Esophagus mucosa (tissue), 1 donor: ENCODE measurements around the gene PAN3. TPM values are rescaled to one million over a fixed set of nuclear protein-coding genes. Genes with fewer than 3 reads are reported as not detected.

Source experiments
- ATAC-seq: fragments of 200-7000 bp; cut with Tn5 transposase; one replicate; pipeline ENCODE4 v1.9.1; 2020
- total RNA-seq: library from RNA; stranded (reverse); gene quantifications from one replicate; pipeline ENCODE4 v1.2.4, GENCODE V29; 2023
- donor health status: DM: yes; HTN: yes; CAD: no.

The PAN3 gene
- total RNA-seq, 1 donor from 2014 or later: 18.5 TPM

DNA sequence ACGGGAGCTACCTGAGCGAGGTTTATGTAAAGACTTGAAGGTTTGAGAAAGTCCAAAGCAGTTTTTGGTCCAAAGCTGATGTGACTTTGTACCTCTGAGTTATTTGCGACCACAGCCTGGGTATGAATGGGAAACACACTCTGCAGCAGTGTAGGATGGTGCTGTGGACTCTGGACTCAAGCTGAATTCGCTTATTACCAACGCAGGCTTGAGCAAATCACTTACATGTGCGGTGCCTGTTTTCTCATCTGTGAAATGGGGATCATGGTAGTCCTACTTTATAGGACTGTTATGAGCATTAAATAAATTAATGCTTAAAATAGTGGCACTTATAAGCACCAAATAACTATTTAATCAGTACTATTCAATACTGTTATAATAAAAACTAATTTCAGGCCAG, 176.5 kb downstream of the PAN3 start:
- ATAC-seq: no peak

DNA sequence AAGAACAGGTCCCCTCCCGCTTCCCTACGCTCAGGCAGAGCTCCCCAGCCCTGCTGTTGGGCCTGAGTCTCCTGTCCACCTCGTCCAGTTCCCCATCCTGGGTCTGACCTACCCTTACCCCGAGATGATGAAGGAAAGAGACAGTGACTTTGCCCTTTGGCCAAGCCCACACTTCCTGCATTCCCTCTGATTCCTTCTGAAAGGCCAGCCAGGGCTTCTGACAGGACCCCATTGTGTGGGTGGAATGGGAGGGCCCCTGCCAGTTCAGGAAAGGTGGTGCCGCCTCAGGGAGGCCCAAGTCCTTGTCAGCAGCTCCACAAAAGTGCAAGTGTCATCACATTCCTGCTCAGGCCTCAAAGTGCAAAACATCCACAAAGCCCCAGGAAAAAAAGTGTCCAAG, 177.8 kb downstream of the PAN3 start:
- no peak for ATAC-seq

DNA sequence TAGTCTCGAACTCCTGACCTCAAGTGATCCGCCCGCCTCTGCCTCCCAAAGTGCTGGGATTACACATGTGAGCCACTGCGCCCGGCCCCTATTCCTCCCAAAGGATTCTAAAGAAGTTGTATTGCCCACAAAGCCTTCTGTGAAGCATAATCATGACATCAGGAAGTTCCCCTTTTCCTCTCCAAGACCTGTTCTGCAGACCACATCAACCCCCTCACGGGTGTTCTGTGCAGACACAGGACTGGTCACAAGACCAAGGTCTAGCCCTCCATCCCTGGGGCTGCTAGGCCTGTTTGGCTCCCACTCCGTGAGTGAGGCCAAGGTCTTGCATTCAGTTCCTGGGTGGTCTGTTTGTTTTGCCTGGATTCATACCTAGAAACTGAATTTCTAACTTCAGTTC, 178.5 kb downstream of the PAN3 start:
- no peak for ATAC-seq

DNA sequence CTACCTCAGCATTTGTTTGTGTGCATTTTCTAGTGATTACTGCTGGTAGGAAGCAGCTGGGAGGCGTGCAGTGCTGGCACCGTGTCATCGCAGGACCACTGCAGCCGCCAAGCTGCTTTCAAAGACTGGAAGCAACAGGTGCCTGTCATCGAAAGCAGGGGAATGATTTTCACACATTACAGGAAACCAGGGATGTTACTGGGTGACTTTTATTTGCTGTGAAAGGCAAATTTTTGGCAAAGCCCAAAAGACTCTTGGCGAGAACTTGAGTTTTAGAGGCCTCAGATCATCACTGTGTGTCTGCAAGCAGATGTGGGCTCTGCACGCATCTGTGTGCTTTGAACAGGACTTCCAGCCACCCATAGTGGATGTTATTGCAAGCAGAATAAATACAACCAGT, 180.2 kb downstream of the PAN3 start:
- no peak for ATAC-seq

DNA sequence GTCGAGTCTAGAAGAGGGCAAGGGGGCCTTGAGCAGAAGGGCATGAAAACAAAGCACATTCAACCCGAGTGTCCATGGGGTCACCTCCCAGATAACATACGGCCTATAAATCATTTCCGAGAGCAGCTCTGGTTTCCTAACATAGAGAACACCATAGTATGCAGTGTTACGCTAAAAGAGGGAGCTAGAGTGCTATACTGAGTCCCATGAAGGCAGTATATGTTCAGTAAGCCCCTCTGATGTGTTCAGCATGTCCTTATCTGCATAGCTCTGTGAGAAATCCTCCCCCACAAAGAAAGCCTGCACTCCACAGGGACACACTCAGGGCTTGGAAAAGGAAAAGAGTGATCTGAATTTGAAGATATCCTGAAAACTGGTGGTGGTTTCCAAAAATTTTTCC, 181.2 kb downstream of the PAN3 start:
- no peak for ATAC-seq

DNA sequence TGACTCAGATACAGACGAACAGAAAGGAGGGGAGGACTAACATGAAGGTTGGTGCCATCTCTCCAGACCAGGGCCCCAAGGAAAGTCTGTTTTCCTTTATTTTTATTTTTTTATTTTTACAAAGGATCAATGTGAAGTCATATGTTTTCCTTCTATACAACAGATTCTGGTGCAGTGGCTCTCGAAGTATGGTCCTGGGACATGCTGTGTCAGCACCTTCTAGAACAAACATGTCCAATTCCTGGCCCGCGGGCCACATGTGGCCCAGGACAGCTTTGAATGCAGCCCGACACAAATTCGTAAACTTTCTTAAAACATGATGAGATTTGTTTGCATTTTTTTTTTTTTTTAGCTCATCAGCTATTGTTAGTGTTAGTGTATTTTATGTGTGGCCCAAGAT, 181.9 kb downstream of the PAN3 start:
- ATAC-seq: no peak

DNA sequence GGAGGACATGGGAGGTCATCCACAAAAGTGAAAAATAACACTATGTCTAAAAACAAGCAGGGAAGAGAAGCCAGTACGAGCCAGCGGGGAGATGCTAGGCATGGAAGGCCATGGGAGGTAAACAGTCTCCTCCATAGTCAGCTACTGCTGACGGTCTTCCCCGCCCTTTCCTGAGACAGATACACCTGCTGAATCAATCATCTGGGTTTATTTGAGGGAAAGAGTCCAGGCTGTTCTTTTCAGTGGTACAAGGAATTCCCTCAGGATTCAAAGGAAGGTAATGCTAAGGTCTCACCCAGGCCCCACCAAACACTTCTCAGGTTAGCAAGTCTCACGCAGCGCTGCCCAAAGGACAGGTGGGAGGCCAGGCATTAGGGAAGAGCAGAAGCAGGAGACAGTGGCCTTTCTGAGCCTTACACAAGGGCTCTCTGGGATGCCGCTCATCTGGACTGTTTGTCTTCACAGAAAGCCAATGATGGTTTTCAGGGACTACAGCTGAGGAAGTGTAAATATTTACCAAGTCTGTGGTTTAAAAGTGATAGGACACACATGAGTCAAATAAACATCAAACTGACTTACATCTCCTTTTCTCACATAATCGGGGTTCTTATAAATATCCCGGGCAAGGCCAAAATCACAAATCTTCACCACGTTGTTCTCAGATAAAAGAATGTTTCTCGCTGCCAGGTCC, 182.7 kb downstream of the PAN3 start:
- no peak for ATAC-seq

DNA sequence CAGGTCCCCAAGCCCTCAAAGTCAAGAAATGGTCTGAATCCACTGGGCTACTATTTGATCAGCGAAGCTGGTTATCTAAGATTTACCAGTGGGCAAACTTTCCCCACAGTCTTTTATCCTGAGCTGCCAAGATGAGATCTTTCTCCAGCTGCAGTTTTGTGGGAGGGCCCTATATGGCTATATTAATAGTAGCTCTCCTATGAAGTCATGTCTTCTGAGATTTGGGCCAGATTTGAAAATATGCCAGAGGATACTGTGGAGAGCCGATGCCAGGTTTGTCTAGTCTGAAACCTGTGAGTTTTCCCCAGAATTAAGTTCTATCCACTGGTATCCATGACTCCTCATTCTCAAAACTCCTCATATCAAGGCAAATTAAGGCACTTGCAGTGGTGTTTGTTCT, 183.4 kb downstream of the PAN3 start:
- no peak for ATAC-seq

DNA sequence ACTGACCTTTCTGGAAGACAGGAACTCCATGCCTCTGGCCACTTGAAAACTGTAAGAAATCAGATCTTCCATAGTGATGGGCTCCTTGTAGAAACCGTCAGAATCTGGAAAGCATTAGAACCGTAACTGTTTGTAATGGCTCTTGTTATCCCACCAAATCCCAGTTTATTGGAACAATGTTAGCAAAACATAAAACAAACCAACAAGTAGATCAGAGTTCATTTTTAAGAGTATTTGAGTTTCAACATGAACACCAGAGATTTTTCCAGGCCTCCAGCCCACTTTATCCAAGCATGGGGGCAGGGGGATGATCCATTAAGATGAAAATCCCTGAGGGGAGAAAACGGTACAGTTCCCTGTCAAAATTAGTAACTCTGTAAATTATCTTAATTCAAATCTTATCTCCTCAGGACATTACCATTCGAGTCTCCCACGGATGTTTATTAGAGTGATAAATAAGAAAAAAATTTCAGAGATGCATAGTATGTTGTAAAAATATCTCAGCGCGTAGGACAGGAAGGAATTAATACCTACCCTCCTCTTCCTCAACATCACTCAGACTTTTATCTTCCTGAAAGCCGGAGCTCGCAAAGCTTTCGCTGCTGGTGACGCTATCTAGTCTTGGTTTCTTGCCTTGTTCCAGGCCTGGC, 184.0 kb downstream of the PAN3 start:
- ATAC-seq: no peak

DNA sequence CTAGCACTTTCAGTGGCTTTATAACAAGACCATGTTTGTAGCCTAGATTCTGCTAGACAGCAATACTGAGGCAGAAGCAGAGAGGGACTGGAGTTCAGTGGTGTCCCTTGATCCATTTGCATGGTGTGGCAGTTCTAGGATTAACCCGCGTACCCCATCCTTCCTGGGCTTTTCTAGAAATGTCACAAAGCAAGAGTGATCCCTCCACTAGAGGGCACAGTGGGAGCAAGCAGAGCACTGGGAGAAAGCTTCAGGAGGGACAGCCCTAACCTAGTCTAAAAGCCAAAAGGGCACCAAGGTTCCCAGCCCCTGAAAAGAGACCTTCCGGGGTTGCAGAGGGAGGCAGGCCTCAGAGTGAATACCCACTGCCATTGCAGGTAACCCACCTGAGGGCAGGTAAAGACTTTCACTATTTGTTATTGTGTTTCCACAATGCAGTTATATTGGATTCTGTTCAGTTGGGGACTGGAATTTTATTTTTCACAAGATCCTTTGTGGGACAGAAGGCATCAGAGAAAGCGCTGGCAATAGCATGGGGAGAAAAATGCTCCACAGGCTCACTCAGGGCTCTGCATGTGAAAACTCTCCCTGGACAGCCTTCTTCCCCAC, 185.9 kb downstream of the PAN3 start:
- ATAC-seq: peak; percentile 73

DNA sequence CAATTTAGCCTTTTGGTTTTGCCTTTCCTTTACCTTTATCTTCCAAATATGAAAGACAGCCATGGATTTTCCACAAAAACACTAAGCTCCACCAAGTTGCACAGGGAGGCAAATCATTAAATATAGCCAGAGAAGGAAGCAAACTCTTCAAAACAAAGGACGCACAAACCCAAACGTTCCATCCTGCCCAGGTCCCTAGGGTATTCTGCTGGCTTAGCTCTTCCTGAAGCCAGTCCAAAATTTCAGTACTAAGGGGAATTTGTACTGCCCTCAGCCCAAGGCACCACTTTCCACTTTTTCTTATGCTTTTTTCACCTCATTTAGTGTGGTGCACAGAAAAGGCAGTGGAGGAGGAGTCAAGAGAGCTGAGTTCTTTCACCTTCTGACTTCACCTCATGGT, 186.7 kb downstream of the PAN3 start:
- no peak for ATAC-seq

DNA sequence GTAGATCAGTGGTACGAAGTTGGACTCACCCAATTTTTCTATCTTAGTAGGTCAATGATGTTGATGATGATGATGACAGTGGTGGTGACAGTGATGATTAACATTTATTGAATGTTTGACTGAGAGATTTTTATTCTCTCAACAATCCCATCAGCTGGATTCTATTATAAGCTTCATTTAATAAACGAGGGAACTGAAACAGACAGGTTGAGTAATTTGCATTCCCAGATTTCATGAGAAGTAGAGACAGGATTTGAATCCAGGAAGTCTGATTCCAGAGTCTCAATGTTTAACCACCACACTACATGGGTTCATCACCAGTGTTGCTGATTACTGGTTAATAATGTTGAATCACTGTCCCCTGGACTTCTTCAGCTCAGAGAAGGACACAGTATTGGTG, 187.7 kb downstream of the PAN3 start:
- ATAC-seq: no peak

DNA sequence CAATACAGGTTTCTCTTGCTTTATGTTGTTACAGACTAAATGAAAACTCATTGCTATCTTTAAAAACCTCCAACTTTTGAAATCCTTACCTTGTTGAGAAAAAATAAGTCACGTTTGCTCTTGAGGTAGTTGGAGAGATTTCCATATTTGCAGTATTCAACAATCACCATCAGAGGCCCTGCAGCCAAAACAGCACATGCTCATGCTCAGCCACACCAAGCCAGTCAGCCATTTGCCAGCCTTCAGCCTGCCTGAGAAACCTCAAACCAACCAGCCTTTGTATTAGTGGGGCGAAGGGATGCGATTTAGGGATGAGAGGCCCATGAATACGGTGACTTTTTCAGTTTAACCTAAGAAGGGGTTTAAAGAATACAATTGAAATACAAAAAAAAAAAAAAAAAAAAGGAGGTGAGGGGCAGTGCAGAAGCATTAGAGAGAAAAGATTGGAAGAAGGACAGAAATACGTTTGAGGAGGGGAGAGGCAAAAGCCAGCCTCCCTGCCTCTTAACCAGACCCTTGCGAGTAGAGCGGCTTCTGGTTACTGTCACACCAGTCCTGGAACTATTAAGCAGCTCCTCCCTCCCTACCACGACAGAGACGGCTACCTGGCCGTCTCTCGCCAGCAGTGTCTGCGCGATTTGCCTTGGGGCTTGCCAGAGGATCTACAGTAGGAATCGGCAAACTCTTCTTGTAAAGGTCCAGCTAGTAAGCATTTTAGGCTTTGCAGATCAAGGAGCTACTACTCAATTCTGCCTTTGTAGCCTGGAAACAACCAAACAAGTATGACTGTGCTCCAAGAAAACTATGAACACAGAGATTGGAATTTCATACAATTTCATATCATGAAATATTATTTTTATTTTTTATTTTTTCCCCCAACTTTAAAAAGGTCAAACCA, 189.3 kb downstream of the PAN3 start:
- ATAC-seq: no peak

DNA sequence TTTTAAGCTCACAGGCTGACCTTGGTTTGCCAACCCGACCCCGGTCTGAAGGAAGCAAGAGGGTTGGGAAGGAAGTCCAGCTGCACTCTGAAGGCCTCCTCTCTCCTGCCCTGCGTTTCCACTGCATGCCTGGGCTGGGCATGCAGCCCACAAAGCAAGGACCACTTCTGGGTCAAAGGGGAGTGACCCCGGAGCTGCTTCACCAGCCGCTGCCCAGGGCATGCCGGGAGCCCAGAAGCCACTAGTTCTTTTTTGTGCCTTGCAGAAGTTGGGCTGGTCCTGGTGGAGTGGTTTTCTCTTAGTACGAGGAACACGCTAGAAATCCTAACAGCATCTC, 189.9 kb downstream of the PAN3 start:
- ATAC-seq: no peak

DNA sequence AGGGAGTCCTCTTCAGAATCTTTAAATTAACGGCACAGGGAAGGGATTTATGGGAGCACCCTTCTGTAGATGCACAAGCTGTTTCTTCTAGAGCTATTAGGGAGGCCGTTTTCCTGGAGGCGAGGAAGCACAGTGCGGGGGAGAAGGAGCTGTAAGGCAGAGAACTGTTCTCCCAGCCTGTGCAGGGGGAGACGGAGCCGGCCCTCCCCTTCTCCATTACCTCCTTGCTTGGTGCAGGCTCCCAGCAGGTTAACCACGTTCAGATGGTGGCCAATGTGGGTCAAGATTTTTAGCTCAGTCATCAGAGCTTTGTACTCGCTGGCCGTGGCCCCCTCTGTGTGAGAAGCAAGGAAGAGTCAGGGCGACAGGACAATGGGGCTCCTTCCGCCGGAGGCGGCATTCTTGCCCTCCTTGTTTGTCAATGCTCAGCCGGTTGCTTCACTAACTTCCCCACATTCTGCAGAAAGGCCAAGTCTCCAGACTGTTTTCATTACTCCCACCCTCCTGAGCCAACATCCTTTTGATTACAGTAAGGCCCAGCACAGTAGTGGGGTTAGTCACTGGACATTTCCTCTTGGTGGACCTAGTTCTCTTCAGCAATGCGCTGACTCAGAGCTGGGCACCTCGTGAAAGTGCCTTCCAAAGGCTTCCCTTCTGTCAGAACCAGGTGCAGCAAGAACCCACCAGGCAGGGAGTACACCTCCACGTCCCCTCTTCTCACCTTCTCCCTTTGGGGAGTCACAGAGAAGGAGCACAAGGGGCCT, 191.2 kb downstream of the PAN3 start:
- peak; percentile 48 for ATAC-seq

DNA sequence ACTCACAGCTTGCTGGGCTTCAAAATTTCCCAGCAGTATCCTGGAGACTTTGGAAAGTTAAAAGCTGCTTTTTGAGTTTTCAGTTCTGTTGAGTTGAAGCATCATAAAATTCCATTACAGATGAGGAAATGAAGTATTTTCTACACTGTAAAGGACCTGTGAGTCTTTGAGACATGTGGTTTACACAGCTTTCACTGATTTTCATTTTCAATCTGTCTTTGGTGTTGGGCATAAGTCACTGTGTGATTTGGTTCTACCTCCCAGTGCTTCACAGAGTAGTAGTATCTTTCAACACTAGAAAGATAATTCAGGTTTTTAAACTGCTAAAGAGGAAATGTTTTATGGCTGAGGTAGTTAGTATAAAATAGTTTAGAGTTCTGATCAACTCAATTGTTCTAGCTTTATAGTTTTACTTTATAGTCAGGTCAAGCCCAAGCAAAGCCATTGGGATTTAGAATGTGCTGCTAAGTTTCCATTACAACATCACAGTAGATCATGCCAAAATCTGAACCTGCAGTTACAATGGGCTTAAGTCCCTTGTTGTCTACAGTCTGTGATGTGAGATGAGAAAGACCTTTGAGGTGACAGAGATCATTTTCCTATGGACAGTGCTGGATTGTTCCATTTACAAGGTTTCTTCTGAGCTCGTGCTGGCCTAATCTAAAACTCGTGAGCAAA, 195.0 kb downstream of the PAN3 start:
- no peak for ATAC-seq

DNA sequence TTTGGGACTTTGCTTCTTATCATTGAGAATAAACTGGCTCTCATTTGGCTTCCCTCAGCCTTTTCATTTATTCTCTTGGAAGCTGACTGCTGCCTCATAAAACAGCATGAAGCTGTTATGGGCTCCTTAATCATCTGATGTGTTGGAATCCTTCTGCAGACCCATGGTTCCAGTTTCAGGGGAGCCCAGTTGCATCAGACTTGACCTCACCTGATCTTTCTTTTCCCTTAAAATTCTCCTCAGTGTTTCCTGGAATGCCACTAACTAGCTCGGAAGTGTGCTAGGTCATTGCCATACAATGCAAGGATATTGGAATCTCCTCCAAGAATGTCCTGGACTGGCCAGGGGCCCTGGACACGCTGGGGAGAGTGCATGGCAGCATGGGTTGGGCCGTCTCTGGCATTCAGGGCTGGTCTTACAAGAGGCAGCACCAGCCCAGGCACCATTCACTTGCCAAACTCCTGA, 197.9 kb downstream of the PAN3 start:
- no peak for ATAC-seq

DNA sequence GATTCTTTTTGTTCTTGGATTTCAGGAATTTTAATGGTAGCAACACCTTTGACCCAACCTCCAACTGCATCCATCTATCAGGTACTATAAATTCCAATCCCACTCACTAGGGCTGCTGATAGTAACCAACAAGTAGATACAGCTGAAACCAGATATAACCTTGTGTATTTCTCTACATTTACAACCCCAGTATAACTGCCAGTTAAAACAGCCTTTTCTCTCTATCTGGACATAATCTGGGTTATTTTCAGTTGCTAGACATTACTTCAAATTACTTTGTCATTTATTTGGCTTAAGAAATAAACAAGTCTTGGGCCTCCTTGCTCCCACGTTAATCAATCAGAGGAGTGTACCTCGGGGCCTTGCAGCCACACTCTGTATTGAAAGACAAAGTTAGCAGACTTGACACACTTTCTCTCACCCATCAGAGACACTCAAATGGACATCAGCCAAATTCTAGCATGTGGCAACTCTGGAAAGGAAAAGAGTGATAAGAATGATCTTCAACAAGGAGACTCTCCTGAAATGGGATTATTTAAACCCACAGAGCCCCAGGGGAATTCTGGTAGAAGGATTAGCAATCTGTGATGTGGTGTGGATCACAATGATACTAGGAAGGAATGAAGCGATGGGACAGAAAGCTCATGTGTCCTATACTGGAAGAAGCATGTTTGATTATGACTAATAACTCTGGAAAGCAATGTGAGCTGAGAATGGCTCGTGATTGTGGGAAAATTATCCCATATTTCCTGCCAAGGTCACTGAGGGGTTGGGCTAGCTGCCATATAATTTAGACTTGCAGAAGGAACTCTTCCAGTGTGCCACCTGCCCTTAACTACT, 199.0 kb downstream of the PAN3 start:
- ATAC-seq: no peak

DNA sequence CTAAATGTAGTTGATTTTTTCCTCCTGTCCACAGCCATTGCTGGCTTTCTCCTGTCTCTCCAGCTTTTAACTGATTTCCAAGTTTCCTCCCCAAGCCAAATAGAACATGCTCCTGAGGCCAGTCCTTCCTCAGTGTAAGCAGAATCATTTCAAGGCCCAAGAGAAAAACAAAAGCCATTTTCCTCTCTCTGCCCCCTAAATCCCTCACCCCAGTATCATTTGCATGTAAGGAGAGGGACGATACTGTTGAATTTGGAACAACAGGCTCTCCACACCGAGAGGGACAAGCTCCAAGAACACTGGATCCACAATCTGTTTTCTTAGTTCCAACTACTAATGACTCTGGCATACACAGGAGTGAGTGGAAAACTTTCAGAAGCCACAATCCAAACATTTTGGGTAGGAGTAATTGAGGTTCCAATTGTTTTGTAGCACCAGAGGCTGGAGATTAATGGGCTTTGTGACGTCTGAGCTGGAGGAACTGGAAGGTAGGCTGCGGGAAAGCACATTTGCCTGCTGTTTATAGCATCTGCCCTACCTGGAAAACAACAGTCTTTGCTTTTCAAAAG, 199.7 kb downstream of the PAN3 start:
- no peak for ATAC-seq

DNA sequence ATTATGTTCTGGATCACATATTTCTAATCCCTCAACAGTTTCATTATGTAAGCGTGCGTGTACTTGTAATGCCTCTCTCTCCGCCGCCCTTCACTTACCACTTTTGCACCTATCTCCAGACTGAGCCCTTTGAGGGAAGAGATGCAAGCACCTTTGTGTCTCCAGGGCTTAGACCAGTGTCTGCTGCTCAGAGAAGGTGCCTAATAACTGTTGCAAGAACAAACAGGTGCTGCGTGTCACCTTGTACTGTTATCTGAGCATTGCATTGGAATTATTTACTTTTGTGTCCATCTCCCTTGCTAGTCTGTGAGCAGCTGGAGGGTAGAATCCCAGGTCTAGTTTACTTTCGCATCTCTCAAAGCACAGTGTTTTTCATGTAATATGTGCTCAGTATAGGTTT, 200.4 kb downstream of the PAN3 start:
- ATAC-seq: no peak

DNA sequence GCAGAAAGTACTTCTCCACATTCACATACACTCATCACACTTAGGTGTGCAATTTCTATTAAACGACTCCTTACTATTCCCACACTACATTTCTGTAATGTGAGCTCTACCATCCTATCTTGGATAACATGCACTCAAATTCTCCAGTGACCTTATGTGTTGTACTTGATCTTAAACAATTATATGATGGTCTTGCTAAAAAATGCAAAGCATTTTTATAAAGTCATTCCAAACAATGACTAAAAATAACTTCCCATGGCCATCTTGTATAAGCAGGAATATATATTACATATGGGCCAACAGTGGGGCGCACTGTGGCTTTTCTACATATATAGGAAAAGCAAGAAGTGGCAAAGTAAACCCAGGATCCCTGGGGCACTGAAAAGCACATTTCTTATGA, 201.1 kb downstream of the PAN3 start:
- no peak for ATAC-seq
